Measurements from ENCODE around the gene CENPQ.

CENPQ gene

GRCh38 chr6:49539102-49539501, 75.9 kb downstream of the CENPQ start:
- no peak for DNase-seq (ENCODE audit: extremely low read depth in 1 of 2, low read depth in 1 of 2)

GRCh38 chr6:49540614-49541013, 77.4 kb downstream of the CENPQ start:
- no peak for DNase-seq (ENCODE audit: extremely low read depth in 1 of 2, low read depth in 1 of 2)

- DNase-seq (ENCODE audit: extremely low read depth in 1 of 2, low read depth in 1 of 2): no peak
These were observed 78.1 kb downstream of the CENPQ start for GRCh38 chr6:49541210-49541724.

- no peak for DNase-seq (ENCODE audit: extremely low read depth in 1 of 2, low read depth in 1 of 2)
These were observed 78.8 kb downstream of the CENPQ start for GRCh38 chr6:49541936-49542335.

All from activated CD8-positive, alpha-beta memory T cell treated with anti-CD3 and anti-CD28 coated beads for 1 hour (primary cell).